Measurements from ENCODE around the gene PDZRN4. TPM values are rescaled to one million over a fixed set of nuclear protein-coding genes. Genes with fewer than 3 reads are reported as not detected.
"Not testable (repeated sequence)": the region's sequence is repeated elsewhere in the genome, so short reads cannot be mapped to it uniquely, and the experiment has no call there.

PDZRN4 gene
- total RNA-seq, 2 experiments from 2014 or later: not detected

DNA sequence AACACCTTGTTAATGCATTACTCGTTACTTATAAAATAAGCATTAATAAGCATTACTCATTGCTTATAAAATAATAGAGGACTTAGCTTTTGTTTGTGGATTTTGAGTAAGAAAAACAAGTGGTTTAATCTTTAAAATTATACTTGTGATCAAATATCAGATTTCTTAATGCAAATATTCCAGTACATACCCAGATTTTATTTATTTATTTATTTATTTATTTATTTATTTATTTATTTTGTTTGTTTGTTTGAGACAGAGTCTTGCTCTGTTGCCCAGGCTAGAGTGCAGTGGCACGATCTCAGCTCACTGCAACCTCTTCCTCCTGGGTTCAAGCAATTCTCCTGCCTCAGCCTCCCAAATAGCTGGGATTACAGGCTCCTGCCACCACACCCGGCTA lies 3.4 kb downstream of the PDZRN4 start:
- H3K4me3 Mint-ChIP-seq; H3K4me1 Mint-ChIP-seq; H3K27ac Mint-ChIP-seq; H3K36me3 Mint-ChIP-seq; ATAC-seq (ENCODE audit: low read depth); H3K9me3 Mint-ChIP-seq; DNase-seq; POLR2A ChIA-PET: not testable (repeated sequence)
- peaks cover 36% of the 10 kb centered on the region for H3K27me3 Mint-ChIP-seq

DNA sequence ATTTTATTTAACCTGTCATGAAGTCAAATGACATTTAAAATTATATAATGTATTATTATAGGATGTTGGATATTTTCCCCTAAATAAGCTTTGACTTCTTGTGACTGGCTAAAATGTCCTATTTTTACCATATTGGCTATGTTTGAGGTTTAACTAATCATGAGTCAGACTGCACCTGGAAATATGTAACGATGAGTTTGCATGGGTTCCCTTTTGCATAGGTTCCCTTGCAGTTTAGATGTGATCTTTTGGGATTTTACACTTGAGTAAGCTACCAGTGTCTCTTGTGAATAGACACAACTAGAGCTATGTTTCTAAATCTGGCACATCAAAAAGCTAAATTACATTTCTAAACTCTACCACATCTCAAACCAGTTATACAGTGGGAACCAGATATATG lies 5.2 kb downstream of the PDZRN4 start:
- peaks cover 22% of the 10 kb centered on the region for H3K27me3 Mint-ChIP-seq
- no peaks in the 10 kb centered on the region for H3K9me3 Mint-ChIP-seq
- peaks cover 2% of the 10 kb centered on the region for H3K4me1 Mint-ChIP-seq
- H3K36me3 Mint-ChIP-seq: peaks cover 1% of the 10 kb centered on the region
- ATAC-seq (ENCODE audit: low read depth): no peak
- no peak for DNase-seq
- POLR2A ChIA-PET: no interaction called here
- no peak overlapping the region for H3K27ac Mint-ChIP-seq
- no peak overlapping the region for H3K4me3 Mint-ChIP-seq

DNA sequence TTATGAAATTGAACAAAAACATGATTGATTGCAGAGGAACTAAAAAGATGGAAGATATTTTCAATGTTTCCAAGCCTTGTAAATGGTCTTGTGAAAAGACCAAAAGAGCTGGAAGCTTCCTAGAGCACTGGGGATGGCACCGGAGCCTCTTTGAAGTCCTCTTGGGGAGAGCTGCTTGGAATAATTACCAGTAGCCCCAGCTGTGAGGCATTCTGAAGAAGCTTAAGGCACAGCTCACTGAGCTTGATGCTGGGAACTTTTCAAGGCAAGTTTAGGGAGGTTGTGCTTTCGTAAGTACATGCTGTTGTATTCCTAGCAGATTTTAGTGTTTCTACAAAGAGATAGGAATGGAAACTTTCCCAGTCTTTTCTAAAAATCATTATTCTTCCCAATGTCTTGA lies 13.9 kb downstream of the PDZRN4 start:
- Mint-ChIP-seq H3K27ac (no peak overlapping the region), H3K27me3 (no peaks in the 10 kb centered on the region), H3K36me3 (no peaks in the 10 kb centered on the region), H3K4me1 (no peaks in the 10 kb centered on the region), H3K9me3 (no peaks in the 10 kb centered on the region), H3K4me3 (no peak overlapping the region)
- no peak for ATAC-seq (ENCODE audit: low read depth)
- POLR2A ChIA-PET: no interaction called here
- no peak for DNase-seq

DNA sequence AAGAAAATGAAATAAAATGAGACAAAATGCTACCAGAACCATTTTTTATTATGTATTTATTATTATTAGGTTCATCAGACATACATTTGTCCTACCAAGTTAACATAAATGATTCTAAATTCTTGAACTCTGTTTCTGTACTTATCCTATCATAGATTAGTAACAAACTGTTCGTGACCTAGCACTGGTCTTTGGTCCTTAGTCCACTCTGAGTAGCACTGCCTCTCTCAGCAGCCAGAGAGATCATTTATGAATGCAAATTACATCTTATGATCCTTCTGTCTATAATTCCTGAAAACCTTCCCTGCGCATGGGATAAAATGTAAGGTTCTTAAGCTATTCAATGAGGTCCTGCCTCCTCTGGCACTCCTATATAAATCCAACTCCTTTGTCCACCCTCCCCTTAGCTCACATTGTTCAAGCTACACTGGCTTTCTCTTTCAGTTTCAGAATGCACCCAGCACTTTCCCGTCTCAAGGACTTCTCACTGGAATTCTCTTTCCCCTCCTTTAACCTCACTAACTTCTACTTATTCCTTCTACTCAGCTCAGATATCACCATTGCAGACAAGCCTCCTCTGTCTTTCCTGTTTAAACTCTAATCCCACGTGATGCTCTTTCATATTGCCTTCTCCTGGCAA lies 17.1 kb downstream of the PDZRN4 start:
- Mint-ChIP-seq H3K4me1 (no peaks in the 10 kb centered on the region), H3K27me3 (no peaks in the 10 kb centered on the region), H3K36me3 (no peaks in the 10 kb centered on the region), H3K4me3 (no peak overlapping the region), H3K27ac (no peak overlapping the region), H3K9me3 (no peaks in the 10 kb centered on the region)
- ATAC-seq (ENCODE audit: low read depth) (no peak), DNase-seq (no peak)
- POLR2A ChIA-PET: no interaction called here

DNA sequence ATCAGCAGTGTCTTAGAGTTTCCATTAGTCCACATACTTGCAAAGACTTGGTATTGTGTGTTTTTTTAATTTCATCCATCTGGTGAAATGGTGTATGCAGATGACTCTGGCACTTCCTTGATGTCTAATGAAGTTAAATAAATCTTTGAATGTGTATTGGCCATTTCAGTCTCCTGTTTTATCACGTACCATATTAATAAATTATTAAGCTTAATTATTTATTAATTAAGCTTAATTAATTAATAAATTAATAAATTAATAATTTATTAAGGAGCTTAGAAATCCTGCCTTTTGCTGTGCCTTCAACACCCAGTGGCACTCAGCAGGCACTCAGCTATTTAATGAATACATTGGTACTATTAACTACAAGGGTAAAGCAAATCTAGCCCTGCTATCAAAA lies 18.2 kb downstream of the PDZRN4 start:
- Mint-ChIP-seq H3K4me1 (no peaks in the 10 kb centered on the region), H3K27me3 (no peaks in the 10 kb centered on the region), H3K4me3 (no peak overlapping the region), H3K27ac (no peak overlapping the region), H3K9me3 (no peaks in the 10 kb centered on the region), H3K36me3 (no peaks in the 10 kb centered on the region)
- DNase-seq: no peak
- POLR2A ChIA-PET: no interaction called here
- ATAC-seq (ENCODE audit: low read depth): no peak

DNA sequence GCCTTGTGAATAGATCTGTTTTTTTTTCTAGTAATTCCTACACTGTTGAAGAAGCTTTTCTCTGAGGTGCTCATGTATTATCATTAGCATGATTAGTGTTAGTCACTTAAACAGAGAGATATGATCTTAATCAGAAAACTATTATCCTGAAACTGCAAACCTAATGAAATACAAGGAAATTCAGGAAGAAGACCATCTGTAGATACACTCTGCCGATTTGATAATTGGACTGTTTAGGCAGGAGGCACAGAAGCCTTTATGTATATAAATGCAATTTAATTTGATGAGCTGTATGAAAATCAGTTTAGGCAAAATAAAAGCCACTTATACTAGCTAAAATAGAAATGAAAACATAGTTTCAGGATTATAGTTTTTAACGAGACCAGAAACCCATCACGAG lies 23.3 kb downstream of the PDZRN4 start:
- POLR2A ChIA-PET: interaction anchor here (0.6 kb wide), 1 partner anchor 1387 kb away, joined by 3 read pairs; no protein-coding TSS in a partner anchor

DNA sequence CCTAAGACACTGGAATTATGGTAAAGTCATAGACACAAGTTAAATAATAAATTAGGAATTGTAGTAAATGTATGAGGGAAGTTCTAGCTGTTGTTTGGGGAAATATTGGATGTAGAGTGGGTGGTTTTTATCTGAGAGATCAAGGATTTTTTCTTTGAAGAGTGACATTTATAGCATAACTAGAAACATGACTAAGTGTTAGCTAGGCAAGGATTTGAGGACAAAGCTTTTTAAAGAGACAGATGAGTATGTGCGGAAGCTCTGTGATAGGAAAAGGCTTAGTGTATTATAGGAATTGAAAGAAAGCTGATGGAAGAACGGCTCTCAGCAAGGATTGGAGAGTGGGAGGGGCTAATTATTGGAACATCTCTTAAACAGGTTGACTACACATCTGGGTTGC lies 24.5 kb downstream of the PDZRN4 start:
- Mint-ChIP-seq H3K27ac (no peak overlapping the region), H3K4me3 (no peak overlapping the region), H3K9me3 (no peaks in the 10 kb centered on the region), H3K36me3 (no peaks in the 10 kb centered on the region), H3K4me1 (no peaks in the 10 kb centered on the region), H3K27me3 (peaks cover 2% of the 10 kb centered on the region)
- POLR2A ChIA-PET: no interaction called here
- DNase-seq (no peak), ATAC-seq (ENCODE audit: low read depth) (no peak)

More for the DNA sequence above, 23.3 kb downstream of the PDZRN4 start:
- Mint-ChIP-seq H3K36me3 (no peaks in the 10 kb centered on the region), H3K4me3 (no peak overlapping the region), H3K4me1 (no peaks in the 10 kb centered on the region), H3K27me3 (peaks cover 2% of the 10 kb centered on the region), H3K9me3 (no peaks in the 10 kb centered on the region), H3K27ac (no peak overlapping the region)
- no peak for DNase-seq
- ATAC-seq (ENCODE audit: low read depth): no peak

DNA sequence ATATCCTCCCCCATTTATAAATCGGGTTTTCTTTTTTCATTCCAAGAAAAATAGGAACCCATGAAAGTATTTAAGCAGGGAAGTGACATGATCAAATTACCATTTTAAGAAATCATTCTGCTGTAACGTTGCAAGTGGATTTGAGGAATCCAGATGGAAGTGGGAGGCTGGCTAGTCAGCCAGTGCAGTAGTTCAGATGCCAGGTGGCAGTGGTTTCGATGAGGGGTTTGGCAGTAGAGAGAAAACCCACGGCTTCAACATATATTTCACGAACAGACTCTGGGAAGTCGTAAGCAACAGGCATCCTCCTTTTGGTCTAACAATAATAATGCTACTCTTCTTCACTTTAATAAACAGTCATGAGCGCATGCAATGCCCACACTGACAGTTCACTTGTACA lies 25.0 kb downstream of the PDZRN4 start:
- H3K4me3 Mint-ChIP-seq: no peak overlapping the region

DNA sequence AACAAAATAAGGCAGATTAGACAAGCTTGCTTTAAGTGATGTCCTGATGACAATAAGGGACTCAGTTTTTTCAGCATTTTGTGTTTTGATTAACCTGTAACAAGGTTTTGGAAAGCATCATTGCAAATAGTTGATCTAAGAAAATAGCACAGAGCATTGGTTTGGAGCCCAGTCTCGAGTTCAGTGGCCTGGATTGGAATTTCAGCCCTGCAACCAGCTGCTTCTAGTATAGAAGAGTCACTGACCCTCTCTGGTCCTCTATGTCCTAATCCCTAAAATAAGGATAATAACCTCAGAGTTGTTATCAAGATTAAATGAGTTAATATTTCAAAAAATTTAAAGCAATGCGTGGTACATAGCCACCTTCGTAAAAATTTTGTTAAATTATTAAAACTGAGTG lies 25.5 kb downstream of the PDZRN4 start:
- no peak overlapping the region for H3K27ac Mint-ChIP-seq
- no peak for ATAC-seq (ENCODE audit: low read depth)
- no peaks in the 10 kb centered on the region for H3K36me3 Mint-ChIP-seq
- POLR2A ChIA-PET: no interaction called here
- no peak for DNase-seq
- H3K4me3 Mint-ChIP-seq: no peak overlapping the region
- H3K27me3 Mint-ChIP-seq: peaks cover 2% of the 10 kb centered on the region
- H3K4me1 Mint-ChIP-seq: no peaks in the 10 kb centered on the region
- H3K9me3 Mint-ChIP-seq: no peaks in the 10 kb centered on the region

More for the DNA sequence above, 25.0 kb downstream of the PDZRN4 start:
- H3K4me1 Mint-ChIP-seq: no peaks in the 10 kb centered on the region
- H3K27ac Mint-ChIP-seq: no peak overlapping the region
- ATAC-seq (ENCODE audit: low read depth) (no peak), DNase-seq (no peak)
- no peaks in the 10 kb centered on the region for H3K9me3 Mint-ChIP-seq
- POLR2A ChIA-PET: no interaction called here
- no peaks in the 10 kb centered on the region for H3K36me3 Mint-ChIP-seq
- peaks cover 2% of the 10 kb centered on the region for H3K27me3 Mint-ChIP-seq

DNA sequence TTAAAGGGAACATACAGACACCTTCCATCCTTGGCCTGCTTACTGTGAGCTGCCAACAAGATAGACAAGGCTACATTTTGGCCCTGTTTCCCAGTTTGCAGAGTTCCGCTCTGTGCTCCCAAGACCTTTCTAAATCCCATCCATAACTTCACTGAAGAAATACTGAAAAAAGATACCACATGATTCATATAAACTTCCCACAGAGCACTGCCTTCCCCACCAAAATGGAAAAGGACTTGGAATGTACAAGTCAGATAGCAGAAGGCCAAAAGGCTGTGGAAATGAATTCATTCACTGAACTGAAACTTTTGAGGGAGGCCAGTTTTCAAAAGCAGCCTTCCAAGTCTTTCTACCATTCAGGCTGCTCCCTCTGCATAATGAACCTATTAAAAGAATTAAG lies 29.6 kb downstream of the PDZRN4 start:
- DNase-seq (no peak), ATAC-seq (ENCODE audit: low read depth) (no peak)
- no peaks in the 10 kb centered on the region for H3K4me1 Mint-ChIP-seq
- POLR2A ChIA-PET: no interaction called here
- no peak overlapping the region for H3K27ac Mint-ChIP-seq
- no peak overlapping the region for H3K4me3 Mint-ChIP-seq
- no peaks in the 10 kb centered on the region for H3K9me3 Mint-ChIP-seq
- H3K36me3 Mint-ChIP-seq: no peaks in the 10 kb centered on the region
- peaks cover 2% of the 10 kb centered on the region for H3K27me3 Mint-ChIP-seq

DNA sequence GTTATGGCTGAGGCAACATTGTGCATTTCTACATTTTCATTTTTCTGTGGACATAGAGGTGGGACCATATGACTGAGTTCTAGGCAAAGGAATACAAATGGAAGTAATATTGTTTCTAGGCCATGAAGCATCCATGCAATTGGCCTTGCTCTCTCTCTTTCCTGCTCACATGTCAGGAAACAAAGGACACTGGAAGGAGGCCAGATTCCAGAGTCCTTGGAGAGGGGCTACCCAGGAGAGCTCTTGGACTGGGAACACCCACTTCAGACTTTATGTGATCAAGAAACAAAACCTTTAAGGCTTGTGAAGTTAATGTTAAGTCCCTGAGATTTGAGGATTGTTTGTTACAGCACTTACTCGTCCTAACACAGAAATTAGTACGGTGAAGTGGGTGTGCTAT lies 32.8 kb downstream of the PDZRN4 start:
- POLR2A ChIA-PET: no interaction called here
- Mint-ChIP-seq H3K36me3 (no peaks in the 10 kb centered on the region), H3K4me3 (no peak overlapping the region), H3K4me1 (no peaks in the 10 kb centered on the region), H3K27ac (no peak overlapping the region), H3K27me3 (peaks cover 3% of the 10 kb centered on the region), H3K9me3 (no peaks in the 10 kb centered on the region)
- DNase-seq (no peak), ATAC-seq (ENCODE audit: low read depth) (no peak)

DNA sequence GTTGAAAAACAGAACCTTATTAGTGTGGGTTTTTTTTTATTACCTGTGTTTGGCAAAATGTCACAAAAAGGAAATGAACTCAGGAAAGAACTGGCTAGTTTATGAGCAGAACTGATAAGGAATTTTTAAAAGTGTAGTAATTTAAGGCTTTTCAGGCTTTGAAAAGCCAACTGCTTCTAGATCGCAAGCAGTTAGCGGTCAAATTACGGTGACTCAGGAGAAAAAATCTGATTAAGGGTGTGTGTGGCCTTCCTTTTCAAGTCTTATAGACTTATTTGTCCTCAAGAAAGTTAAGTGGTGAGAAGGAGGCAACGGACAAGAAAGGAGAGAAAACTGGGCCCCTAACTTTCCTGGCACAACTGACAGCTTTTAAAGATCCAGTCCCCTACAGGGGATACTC lies 33.4 kb downstream of the PDZRN4 start:
- no peak for ATAC-seq (ENCODE audit: low read depth)
- Mint-ChIP-seq H3K36me3 (no peaks in the 10 kb centered on the region), H3K4me1 (no peaks in the 10 kb centered on the region), H3K27me3 (peaks cover 1% of the 10 kb centered on the region), H3K9me3 (no peaks in the 10 kb centered on the region), H3K27ac (no peak overlapping the region), H3K4me3 (no peak overlapping the region)
- DNase-seq: no peak
- POLR2A ChIA-PET: no interaction called here

DNA sequence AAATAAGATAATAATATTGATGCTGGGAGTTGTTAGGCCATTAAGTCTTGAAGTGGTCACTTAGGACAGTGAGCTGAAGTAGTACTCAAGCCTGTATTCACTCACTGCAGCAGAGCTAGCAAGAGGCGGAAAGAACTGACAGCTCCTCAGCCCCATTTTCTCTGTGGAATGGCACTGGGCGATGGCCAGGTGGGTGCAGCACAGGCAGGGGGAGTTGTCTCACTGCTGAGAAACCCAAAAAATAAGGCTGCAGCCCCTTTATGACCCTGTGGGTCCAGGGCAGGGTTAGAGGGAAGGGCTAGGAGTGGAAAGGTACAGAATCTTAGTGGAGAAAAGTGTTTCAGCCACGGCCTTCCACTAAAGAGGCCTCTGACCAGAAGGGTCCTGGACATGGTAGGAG lies 35.5 kb downstream of the PDZRN4 start:
- Mint-ChIP-seq H3K36me3 (no peaks in the 10 kb centered on the region), H3K9me3 (no peaks in the 10 kb centered on the region), H3K27me3 (peaks cover 1% of the 10 kb centered on the region), H3K4me1 (no peaks in the 10 kb centered on the region), H3K27ac (no peak overlapping the region), H3K4me3 (no peak overlapping the region)
- DNase-seq (no peak), ATAC-seq (ENCODE audit: low read depth) (no peak)
- POLR2A ChIA-PET: no interaction called here

DNA sequence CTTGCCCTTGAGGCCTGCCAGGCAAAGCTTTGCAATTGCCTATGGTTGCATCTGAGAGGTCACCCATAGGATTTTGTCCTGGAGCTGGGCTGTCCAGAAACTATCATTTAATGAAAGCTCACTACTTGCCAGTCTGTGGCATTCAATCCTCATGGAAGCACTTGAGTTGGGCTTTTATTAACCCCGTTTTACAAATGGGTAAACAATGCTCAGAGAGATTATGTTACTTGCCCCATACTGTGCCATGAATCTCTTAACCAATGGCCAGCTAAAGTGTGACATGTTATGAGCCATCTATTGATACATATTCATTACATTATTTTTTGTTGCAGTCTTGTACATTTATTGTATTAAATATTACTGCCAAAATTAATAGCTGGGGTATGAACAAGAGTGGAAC lies 35.9 kb downstream of the PDZRN4 start:
- DNase-seq: no peak
- Mint-ChIP-seq H3K27ac (no peak overlapping the region), H3K4me1 (no peaks in the 10 kb centered on the region), H3K27me3 (peaks cover 1% of the 10 kb centered on the region), H3K9me3 (no peaks in the 10 kb centered on the region), H3K4me3 (no peak overlapping the region), H3K36me3 (no peaks in the 10 kb centered on the region)
- POLR2A ChIA-PET: no interaction called here
- no peak for ATAC-seq (ENCODE audit: low read depth)

DNA sequence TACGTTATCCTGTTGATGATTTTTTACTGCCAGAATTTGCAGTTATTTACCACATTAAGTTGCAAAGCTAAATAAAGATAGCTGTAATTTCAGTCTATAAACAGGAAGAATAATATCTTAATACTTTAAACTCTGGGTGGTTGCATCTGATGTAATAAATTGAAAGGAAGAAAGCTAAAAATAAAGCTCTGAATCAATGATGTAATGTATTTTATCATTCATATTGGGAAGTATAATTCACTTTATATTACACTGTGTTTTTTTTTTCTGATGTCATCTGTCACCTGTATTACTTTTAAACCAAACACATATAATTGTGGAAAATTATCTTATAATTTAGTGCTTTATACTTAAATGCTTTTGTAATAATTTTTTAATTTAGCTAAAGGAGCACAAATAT lies 37.1 kb downstream of the PDZRN4 start:
- no peak for ATAC-seq (ENCODE audit: low read depth)
- Mint-ChIP-seq H3K27me3 (peaks cover 1% of the 10 kb centered on the region), H3K4me3 (no peak overlapping the region), H3K4me1 (no peaks in the 10 kb centered on the region), H3K36me3 (no peaks in the 10 kb centered on the region), H3K27ac (no peak overlapping the region), H3K9me3 (no peaks in the 10 kb centered on the region)
- no peak for DNase-seq
- POLR2A ChIA-PET: no interaction called here
